OCI-LY7 (cell line): ENCODE results near the gene MAPK12.

Source experiments
- EZH2phosphoT487 ChIP-seq: fragments of 200-600 bp; sonication (generic); IDR thresholded peaks from 2 replicates; pipeline ENCODE4 v1.6.1; 2018; ENCODE audit warnings: low read depth, borderline replicate concordance, mild to moderate bottlenecking, mixed run types, antibody characterized with exemption, low read length, moderate library complexity, mixed read lengths
- TF ChIP-seq, protein P1 (sequence below): fragments of 200-600 bp; sonication (generic); conservative IDR thresholded peaks from 2 replicates; pipeline ENCODE4 v1.5.1; 2014; ENCODE audit warnings: mild to moderate bottlenecking, antibody characterized with exemption, low read length, moderate library complexity, mixed read lengths

DNA sequence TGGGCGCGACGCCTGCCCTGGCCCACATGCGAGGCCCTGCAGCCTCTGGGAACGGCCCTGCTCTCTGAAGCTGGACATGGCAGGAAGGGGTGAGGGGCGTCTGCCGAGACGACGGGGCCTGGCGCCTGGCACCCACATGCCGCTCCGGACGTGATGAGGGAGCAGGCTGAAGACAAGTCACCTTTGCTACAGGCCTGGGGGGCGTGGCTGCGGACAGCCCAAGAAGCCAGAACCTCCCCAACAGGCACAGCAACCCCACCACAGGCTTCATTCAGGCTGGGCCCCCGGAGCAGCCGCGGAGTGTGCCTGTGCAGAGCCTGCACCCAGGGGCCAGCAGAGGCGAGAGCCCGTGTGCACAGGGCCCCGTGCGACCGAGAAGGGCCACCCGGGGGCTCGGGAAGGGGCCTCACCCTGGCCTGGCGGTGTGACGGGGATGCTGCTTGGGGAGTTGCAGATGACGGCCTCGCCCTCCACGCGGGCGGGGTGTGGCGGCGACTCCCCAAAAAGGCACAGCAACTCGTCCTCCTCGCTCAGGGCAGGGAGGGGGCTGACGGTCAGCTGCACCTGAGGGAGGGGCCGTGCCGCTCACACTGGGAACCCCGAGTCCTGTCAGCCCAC lies 25.3 kb upstream of the MAPK12 start:
- TF ChIP-seq, protein P1, sequence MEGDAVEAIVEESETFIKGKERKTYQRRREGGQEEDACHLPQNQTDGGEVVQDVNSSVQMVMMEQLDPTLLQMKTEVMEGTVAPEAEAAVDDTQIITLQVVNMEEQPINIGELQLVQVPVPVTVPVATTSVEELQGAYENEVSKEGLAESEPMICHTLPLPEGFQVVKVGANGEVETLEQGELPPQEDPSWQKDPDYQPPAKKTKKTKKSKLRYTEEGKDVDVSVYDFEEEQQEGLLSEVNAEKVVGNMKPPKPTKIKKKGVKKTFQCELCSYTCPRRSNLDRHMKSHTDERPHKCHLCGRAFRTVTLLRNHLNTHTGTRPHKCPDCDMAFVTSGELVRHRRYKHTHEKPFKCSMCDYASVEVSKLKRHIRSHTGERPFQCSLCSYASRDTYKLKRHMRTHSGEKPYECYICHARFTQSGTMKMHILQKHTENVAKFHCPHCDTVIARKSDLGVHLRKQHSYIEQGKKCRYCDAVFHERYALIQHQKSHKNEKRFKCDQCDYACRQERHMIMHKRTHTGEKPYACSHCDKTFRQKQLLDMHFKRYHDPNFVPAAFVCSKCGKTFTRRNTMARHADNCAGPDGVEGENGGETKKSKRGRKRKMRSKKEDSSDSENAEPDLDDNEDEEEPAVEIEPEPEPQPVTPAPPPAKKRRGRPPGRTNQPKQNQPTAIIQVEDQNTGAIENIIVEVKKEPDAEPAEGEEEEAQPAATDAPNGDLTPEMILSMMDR: no peak
- no peak for TF ChIP-seq EZH2phosphoT487
